GM03348 (cell line): ENCODE results near the gene FLVCR2.
A peak's percentile ranks its signal among the peaks of the same experiment; 100 is the strongest.

Experiments used
- DNase-seq: peaks from one replicate; pipeline ENCODE4 v3.0.0; 2012; ENCODE audit warnings: low spot score

FLVCR2 gene

DNA sequence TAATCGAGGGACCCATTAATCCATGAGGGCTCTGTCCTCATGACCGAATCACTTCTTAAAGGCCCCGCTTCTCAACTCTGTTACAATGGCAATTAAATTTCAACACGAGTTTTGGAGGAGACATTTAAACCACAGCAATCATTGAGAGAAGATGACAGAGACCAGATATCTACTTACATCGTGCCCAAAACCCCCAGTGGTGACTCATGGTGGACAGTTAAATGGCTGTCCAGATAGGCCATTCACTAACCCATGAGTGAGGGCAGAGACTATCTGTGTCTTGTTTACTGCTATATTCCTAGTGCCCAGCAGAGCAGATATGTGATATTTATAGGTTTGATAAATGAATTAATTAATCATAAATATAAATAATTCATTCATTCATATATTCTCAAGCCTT is 20.0 kb upstream of the FLVCR2 start:
- DNase-seq, result no peak

DNA sequence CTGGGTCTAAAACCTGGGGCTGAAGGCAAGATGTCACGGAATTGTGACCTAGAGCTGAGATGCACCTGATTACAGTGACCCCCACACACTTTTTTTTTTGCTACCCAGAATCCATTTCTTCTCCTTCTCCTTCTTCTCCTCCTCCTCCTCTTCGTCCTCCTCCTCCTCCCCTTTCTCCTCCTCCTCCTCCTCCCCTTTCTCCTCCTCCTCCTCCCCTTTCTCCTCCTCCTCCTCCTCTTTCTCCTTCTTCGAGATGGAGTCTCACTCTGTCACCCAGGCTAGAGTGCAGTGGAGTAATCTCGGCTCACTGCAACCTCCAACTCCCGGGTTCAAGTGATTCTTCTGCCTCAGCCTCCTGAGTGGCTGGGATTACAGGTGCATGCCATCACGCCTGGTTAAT is 19.4 kb upstream of the FLVCR2 start:
- DNase-seq, result no peak

DNA sequence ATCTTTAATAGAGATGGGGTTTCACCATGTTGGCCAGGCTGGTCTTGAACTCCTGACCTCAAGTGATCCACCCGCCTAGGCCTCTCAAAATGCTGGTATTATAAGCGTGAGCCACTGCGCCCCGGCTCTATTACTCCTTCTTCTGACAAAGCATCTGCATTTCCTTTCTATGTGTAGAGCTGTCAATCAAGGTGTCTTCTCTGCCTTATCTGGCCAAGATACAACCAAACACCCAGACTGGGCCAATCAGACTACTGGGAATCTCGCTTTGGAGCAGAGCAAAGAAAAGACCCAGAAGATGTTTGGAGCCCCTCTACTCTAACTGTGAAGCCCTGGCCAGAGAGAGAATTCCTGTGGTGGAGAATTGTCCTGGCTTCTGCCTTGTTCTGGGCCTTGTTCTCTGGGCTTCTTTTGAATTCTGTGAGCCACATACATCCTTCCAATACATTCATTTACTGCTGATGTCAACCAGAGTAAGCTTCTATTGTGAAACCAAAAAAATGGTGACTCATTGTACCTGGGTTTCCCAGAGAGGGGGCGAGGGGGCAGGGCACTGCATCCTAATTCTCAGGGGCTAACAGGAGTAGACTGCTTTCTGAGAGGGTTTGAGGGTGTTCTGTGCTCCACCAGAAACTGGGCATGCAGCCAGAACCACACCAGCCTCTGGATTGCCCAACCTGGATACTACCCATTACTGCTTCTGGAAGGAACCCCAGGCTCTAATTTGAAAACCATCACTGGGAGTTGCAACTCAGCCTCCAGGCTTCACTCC is 18.8 kb upstream of the FLVCR2 start:
- DNase-seq, result peak; percentile 49

DNA sequence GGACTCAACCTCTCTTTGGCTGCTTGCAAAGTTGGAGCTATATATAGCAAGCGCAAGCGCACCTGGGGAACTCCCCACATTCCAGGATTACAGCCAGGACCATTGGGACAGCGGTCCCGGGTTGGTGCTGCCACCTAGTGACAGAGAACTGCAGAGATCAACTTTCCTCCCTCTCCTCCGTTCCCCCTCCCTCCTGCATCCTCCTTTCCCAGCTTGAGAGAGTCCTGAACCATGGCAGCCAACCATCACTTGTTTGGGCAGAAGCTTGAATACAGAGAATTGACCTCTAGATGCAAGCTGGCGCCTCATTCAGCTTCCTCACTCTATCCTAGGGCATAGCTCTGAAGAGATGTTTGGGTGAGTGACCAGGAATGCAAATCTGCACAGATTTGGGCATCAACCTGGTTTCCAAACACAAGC is 17.4 kb upstream of the FLVCR2 start:
- DNase-seq, result peak; percentile 93

DNA sequence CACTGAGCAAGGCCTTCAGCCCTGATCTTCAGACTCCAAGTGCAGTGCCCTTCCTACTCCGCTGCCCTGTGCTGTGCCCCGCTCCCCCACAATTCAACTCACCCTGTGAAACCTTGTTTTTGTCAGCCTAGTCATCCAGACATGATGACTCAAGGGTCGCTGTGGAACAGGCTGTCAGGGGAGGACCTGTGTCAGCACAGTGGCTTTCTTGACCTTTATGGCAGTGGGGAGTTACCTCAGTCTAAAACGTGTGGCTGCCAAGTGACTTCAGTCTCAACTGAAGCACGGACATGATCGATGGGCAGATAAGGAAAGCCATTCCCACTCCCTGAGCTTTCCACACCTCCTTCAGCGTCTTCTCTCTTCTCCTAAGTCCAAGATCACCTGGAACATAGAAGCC is 16.3 kb upstream of the FLVCR2 start:
- no peak for DNase-seq

DNA sequence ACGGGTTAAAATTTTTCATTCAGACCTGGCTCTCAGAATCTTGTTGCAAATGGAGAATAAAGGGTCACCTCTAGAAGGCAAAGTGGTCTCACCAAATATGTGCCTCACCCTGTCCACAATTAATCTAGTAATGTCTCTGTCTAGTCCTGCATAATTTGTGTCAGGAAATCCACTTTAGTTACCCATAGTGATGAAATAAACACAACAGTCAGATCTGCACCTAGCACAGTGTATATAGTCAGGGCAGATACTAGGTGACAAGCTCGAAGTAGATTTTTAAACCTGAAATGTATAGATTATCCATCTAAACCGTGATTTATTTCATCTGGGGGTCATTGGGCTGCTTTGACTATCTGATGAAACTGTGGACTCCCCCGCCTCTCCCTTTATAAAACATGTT is 15.9 kb upstream of the FLVCR2 start:
- DNase-seq, result no peak

DNA sequence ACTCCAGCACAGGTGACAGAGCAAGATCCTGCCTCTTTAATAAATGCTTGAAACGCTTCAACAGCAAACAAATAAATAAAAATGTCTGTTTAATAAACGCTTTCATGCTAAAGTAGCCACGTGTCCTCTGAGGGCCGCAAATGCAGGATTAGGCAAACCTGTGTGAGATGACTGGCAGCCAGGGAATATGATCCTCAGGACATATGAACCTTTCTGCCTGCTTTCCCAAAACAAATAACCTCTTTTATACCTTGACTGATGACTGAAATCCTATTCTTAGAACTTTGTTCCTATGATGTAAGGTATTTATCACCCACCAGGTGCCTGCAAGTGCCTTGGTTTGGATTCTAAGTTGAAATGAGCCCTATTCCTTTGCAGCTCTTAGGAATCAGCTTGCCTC is 14.5 kb upstream of the FLVCR2 start:
- no peak for DNase-seq

DNA sequence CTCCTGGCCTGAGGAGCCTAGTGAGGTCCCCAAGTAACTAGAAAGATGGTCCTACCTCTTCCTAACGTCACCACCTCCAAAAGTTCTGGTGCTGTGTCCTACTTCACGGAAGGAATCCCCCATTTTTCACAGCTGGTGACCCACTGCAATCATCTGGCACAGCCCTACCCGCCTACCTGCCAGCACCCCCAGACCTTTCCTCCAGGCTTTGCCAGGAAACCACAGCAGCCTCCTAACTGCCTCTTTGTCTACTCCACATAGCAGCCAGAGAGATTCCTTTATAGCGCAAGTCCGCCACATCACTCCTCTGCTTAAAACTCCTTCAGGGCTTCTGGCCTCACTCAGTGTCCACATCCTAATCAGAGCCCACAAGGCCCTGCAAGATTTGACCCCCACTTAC is 13.4 kb upstream of the FLVCR2 start:
- DNase-seq, result no peak

DNA sequence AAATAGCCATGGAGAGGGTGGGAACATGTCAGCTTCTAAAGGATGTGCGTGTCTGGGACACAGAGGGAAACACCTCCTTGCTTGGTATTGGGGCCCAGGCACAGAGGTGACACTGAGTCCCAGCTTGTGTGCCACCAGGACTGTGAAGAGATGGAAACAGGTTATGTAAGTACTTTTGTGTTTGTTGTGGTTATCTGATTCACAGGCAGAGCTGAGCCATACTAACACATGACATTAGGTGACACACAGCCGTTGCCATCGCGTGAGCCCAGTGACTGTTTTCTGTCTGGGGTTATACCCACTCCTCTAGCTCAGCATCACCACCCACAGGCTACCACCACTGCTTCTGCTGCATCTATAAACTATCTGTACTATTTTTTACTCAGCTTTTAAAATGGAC is 12.1 kb upstream of the FLVCR2 start:
- DNase-seq, result no peak

DNA sequence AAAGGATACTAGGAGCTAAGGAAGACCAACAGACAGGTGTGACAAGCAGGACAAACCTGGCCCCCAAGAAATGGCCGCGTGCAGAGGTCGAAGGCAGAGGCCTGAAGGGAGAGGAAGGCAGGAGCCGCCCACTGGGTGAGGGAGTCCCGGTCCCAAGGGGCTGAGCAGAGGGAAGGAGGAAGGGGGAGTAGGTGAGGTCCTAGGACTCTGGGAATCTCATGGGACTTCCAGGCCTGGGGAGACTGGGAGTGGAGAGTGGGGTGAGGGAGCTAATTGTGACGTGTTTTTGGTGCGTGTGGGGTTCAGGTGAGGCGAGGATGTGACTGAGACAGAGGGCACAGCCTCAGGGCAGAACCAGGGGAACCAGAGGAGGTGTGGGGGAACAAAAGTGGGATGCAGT is 11.7 kb upstream of the FLVCR2 start:
- DNase-seq, result no peak

DNA sequence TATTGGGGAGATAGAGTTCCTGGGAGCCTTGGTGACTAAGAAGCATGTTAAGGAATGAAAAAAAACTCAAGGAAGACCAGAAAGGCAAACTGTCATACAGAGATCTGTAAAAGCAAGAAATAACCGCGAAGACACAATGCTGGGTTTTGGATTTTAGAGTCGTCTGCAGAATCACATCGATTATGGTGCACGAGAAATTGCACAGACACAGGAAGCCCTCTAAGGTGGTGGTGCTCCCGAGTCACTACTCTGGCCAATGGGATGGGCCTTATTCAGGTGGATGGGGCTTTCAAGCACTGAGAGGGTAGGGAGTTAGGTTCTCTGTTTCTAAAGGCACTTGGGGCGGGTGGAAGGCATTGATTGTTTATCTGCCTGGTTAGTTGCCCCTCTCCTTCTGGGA is 10.3 kb upstream of the FLVCR2 start:
- DNase-seq, result no peak

DNA sequence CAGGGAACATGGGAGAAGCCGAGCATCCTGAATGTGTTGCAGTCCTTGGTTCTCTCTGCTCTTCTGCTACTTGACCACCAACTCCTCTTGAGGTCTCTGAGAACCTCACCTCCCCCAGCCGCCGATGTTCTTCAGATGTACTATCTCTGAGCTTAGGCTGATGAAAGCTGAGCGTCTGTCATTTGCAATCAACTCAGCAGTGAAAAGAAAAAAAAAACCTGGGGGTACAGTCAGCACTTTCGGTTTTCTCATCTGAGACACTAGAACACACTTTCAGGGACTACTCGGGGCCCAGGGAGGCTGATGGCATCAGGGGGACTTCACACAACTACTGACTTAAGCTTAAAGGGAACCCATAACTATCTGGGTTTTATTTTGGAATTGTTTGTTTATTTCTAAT is 9.6 kb upstream of the FLVCR2 start:
- no peak for DNase-seq

DNA sequence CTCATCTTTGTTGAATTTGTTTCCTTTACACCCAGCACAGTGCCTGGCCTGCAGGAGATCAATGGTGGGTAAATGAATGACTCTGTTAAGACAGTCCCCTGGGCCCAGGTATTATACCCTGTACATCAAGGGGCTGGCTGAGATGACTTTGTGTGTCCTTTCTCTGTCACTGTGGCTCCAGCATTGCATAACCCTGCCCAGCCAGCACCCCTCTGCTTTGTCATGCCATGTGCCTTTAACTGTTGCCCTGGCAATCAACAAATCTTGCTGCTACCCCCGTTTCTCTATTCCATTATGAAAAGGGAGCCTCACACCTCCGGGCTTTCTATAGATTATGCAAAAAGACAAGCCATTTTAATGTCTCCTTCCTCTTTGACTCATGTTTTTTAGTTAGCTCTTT is 7.6 kb upstream of the FLVCR2 start:
- DNase-seq, result no peak

DNA sequence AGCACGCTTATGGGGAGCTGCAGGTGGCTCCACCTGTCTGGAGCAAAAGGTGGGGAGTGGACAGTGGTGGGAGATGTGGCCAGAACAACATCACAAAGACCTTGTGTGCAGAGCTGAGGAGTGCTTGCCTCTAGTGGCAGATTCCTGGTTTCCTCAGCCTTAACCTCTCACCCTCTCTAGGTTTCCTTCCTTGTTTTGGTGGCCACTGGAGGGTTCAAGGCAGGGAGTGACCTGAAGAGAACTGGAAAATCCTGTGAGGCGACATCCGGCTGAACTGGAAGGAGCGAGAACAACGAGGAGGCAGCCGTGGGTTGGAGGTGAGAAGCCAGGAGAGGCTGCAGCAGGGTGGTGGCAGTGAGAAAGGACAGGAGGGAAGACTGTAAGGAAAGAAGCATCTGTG is 6.3 kb upstream of the FLVCR2 start:
- DNase-seq, result no peak

DNA sequence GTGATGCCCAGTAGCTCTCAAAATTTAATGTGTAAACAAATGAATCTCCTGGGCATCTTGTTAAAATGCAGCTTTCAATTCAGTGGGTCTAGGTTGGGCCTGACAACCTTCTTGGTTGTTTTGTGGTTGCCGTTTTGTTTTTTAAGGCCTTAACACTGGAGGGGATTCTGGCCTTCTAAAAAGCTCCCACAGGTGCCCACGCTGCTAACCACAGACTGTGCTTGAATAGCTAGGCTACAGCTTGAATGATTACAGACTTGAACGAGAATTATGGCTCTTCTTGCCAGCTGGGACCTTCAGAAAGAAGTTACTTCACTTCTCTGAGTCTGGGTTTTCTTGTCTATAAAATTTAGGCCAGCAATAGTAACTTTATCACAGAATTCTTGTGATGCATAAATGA is 1.3 kb upstream of the FLVCR2 start:
- DNase-seq, result no peak

DNA sequence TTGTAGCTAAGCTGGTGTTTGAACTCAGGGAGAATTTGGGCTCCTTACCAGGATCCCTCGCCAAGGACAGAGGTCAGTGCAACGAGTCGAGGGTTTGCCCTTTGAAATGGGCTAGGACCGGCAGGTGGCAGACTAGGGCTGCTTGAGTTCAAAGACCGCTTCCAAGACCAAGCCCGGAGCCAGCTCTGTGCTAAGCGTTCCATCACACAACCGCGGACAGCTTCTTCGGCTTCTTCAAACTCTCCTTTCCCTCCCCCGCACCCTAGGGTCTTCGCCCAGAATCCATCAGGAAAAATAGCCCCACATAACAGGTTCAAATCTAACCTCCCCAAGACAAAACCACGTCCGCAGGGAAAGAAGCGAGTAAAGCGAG is 705 bp upstream of the FLVCR2 start:
- peak; percentile 90 for DNase-seq

DNA sequence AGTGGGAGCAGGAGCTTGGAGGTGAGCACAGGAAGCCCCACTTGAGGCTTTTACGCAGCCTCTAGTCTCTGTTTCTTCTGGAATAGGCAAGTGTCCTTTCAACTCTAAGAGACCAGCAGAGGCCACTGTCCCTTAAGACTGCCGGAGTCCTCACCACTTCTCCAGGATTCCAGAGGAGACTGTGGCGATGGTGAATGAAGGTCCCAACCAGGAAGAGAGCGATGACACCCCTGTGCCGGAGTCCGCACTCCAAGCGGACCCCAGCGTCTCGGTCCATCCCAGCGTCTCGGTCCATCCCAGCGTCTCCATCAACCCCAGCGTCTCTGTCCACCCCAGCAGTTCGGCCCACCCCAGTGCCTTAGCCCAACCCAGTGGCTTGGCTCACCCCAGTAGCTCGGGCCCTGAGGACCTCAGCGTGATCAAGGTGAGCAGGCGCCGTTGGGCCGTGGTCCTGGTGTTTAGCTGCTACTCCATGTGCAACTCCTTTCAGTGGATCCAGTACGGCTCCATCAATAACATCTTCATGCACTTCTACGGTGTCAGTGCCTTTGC is 442 bp downstream of the FLVCR2 start:
- DNase-seq, result no peak

DNA sequence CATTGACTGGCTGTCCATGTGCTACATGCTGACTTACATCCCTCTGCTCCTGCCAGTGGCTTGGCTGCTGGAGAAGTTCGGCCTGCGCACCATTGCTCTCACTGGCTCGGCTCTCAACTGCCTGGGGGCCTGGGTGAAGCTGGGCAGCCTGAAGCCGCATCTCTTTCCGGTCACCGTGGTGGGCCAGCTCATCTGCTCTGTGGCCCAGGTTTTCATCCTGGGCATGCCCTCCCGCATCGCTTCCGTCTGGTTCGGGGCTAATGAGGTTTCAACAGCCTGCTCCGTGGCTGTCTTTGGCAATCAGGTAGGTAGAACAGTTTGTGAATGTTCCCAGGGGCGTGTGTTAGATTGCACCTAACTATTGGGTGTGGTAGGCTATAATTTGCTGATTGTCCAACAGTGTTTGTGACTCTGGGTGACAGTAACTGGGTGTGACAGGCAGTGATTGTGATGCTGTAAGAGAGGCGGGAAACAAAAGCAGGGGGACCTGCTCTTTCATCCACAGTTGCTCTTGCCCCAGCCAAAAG is 981 bp downstream of the FLVCR2 start:
- DNase-seq, result no peak

DNA sequence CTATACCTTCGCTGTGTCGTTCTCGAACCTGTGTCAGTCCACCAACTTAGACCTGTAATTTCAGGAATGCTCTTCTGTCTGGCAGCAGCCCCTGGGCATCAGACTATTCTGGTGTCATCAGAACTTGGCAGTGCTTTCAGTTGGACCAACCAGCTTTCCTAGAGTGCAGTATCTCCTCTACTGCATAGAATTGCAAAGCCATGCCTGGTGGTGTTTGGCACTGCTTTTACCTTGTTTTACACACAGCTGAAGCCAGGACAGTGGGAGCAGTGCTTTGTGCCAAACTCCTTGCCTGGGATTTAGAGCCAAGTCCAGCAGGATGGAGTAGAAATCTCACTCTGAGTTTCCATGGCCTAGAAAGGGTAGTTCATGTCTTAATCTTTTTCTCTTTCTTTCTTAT is 1.5 kb downstream of the FLVCR2 start:
- DNase-seq, result no peak

DNA sequence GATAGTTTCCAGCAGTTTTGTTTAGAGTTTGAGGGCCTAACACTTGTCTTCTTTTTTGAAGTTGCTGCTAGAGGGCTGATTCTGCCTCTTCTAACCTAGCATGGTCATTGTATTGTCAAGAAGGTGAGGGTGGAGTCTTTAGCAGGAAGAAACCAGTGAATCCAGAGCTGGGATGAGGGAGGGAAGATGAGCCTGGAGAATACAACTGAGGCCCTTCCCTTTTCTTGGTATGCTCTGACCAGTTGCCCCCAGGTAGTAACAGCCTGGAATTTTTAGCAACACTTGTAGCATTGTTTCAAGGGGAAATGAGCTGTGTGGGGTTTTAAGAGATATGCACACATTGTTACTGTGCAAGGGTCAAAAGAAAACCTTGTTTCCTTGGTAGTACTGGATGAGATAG is 9.0 kb downstream of the FLVCR2 start:
- no peak for DNase-seq

DNA sequence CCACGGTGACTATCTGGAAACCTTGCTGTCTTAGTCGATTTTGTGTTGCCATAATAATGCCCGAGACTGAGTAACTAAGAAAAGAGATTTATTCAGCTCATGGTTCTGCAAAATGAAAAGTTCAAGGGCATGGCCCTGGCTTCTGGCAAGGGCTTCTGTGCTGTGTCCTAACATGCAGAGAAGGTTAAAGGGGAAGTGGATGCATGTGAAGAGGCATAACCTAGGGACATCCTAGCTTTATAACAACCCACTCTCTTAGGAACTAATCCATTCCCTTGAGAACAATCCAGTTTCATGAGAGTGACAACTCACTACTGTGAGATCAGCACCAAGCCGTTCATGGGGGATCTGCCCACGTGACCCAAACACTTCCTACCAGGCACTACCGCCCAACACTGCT is 11.5 kb downstream of the FLVCR2 start:
- no peak for DNase-seq

DNA sequence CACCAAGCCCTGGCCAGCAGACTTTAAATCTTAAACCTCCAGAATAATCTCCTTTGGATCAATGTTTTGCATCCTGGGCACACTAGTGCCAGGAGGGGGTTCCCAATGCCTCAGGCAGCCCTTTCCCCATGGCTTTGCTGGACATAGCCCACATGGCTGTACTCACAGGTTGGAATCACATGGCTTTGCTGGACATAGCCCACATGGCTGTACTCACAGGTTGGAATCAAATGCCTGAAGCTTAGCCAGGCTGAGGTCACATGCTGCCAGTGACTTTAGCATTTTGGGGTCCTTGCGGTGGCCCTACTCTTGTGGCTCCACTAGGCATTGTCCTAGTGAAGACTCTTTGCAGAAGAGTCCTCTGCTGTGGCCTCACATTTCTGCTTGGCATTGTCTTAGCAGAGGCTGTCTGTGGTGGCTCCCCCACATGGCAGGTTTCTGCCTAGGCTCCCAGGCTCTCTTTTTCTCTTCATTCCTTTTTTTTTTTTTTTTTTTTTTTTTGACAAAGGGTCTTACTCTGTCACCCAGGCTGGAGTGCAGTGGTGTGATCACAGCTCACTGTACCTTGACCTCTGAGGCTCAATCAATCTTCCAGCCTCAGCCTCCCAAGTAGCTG is 13.0 kb downstream of the FLVCR2 start:
- no peak for DNase-seq

DNA sequence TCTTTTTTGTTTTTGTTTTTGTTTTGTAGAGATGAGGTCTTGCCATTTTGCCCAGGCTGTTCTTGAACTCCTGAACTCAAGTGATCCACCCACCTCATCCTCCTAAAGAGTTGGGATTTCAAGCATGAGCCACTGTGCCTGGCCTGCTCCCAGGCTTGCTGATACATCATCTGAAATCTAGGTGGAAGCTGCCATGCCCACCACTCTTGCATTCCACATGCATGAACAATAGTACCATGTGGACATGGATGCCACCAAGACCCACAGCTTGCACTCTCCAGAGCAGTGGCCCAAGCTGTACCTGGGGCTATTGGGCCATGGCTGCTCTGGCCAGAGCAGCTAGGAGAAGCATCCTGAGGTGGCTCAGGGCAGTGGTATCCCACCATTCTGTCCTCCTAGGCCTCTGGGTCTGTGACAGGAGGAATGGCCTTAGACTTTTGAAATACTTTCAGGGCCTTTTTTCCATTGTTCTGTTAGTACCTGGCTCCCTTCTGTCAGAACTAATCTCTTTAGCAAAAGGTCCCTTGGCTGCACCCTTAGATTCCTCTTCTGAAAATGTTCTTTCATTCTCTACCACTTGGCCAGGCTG is 13.7 kb downstream of the FLVCR2 start:
- DNase-seq, result no peak
